DMS153 (cell line): ENCODE results near the gene ADI1.
"Not testable (repeated sequence)": the region's sequence is repeated elsewhere in the genome, so short reads cannot be mapped to it uniquely, and the experiment has no call there.

Experiments used
- DNase-seq: peaks from one replicate; lab custom pipeline; 2025; lab: John Stamatoyannopoulos, UW

Gene ADI1

DNA sequence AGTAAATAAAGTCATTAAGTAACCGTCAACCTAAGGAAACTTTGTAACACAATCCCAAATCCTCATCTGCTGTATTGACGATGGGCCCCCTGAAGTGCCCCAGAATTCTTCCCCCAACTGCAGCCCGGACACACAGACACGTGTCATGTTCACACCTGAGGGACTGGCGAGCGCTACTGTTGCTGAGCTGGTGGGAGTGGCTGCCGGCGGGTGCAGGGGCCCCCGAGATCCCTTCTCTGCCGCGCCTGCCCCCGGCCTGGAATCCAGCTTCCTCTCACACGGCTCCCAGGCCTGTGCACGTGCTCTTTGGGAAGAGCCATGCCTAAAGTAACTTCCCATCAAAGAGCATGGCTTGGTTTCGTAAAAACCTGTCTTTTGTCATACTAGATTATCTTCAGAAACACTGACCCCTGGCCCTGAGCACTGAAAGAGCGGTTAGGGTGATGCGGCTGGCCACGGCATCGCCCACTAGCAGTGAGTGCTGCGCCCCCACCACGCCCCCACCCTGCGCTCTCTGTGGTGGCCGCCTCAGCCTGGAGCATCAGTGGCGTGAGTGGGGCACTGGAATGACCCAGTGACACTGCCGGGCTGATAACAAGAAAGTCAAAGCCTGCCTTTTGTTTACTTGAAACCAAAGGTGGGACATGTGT is 56.0 kb downstream of the ADI1 start:
- DNase-seq: no peak

GRCh38 chr2:3462493-3463104 is 56.7 kb downstream of the ADI1 start:
- DNase-seq: no peak

DNA sequence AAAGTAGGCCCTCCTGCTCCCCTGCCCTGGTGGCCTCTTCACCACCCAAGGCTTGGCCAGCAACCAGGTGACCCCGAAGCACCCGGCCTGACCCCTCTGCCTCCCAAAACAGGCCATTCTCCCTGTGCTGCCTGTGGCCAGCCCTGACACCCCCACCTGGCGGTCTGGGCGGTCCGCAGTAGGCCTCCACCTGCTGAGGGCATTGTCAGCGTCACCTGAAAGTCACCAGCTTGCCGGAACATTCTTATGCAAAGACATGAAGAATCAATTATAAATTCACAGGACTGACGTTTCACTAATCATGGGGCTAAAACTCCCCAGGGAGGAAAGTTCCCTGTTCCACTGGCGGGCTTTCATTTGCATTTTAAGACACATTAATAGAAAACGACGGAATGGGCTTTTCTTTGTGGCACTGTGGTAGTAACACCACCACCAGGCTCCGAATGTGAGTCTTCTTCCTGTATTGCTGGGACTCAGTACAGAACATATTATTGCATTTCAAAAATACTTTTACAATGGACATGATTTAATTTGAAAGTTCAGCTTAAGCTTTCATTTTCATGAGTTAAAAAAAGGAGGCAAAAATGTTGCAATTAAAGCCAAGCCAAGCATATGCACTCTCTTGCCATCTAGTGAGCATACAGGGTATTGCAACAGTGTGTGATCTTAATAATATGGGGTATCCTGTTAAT is 57.4 kb downstream of the ADI1 start:
- DNase-seq: no peak

GRCh38 chr2:3460831-3461800 is 58.2 kb downstream of the ADI1 start:
- no peak for DNase-seq

DNA sequence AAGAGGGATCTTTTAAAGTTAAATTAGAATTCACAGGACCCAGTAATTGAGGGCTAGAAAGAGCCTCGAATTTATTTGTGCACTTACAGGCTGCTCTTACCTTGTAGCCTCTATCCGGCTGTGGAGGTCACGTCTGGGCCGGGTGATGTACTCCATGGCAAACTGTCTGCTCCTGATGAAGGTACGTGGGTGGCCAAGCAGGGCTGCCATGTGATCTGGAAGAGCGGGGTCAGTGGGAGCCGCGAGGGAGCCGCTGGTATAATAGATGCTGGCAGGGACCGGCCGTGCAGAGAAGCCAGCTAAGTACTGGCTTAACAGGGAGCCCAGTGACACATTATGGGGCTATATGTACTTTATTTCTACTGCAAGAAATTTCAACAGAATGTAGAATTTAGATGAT is 59.2 kb downstream of the ADI1 start:
- DNase-seq: no peak

DNA sequence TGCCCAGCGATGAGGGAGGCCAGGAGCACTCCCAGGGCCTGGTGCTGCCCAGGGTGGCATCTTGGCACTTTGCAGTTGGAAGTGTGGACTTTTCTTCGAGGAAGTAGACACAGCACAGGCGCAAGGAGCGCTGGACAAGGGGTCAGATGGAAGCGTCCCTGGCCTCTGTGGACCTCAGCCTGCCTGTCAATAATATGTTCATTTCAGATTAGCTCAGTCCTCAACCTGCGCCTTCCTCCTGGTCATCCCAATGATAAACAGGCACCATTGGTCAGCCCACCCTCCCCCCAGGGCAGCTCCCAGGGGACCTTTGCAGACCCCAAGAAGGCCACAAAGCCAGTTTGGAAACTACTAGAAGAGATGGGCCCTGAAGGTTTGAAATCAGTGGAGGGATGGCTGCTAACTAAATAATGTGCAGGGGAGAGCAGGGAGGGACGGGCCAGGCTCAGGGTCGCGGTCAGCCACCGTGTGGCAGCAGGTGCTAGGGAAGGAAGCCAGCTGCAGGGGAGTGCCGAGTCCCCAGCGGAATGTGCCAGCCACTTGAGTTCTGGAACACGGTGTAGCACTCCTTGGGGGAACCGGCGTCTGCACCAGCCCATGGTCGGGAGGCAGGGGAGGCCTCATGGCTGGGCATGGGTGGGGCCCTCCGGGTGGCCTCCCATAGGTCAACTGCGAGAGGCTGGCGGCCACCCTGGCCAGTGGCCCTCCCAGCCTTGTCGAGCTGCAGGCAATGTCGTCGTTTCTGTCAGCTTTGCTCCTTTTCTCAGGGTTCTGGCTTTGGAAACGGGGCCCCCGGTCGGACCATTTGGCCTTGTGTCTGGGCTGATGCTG is 59.9 kb downstream of the ADI1 start:
- DNase-seq: no peak

- DNase-seq: no peak
Measured at GRCh38 chr2:3458396-3459184, 60.7 kb downstream of the ADI1 start.

- no peak for DNase-seq
Measured at GRCh38 chr2:3457524-3458395, 61.6 kb downstream of the ADI1 start.

DNA sequence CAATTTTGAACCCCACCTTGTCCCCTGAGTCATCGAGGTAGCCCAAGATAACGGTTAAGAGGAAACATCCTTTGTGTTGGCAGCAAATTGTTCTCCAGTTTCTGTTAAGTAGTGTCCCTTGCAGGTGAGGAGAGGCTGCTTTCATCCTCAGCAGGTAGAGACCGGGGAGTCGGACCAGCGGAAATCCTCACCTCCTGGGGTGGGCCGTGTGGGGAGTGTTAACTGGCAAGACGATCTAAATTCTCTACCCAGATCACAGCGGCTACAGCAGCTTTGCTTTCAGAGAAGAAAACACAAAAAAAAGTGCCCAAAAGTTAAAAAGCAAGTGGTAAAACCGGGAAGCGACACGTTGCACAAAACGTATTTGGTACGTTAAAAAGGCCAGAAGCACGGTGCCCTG is 63.2 kb downstream of the ADI1 start:
- no peak for DNase-seq

DNA sequence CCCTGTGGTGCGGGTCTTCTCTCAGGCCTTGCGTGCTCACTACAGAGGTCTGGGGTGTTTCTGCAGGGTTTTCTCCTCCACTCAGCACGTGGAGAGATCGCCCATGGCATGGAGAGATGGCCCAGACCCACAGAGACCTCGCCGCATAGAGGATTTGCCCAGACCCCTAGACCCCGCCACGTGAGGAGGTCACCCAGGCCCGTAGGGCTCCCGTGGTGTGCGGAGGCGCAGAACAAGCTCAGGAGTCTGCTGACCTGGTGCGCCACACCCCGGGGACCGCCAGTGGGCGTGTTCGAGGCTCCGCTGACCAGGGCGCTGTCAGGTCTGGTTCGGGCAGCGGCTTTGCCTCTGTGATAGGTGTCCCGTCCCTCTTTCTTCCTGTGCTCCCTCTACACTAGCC is 64.5 kb downstream of the ADI1 start:
- no peak for DNase-seq

- not testable (repeated sequence) for DNase-seq
Measured at GRCh38 chr2:3454005-3454404, 65.3 kb downstream of the ADI1 start.

DNA sequence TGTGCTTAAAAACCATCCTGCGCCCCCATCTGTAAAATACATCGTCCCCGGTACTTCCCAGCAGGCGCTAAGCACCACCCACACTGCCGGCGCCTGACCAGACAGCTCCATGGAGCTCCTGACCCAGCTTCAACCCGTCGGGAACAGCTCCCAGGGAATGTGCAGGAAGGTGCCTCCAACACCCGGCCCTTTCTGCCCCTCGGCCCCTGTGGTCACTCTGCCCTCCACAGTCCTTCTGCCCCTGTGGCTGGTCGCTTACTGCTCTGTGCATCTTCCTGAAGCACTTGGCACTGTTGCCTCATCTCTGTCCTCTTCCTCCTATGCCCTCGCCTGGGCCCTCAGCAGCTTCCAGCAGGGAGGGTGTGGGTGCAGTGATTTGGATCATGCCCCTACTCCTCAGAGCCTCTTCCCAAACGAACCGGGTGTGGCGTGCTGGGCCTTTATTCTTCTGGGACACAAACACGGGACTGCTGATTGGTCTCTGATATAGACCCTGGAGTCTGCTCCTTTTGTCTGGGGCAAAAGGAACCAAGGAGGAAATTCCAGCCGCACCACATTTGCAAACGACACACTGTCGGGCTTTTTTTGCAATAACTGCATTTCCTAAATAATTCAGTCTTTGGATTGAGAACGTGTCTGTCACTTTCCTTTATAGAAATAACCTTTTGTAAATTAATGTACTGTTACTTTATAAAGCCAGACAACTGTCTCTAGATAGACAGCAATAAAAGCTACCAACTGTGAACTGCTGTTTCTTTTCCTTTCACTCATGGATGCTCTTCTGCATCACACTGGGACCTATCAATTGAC is 65.9 kb downstream of the ADI1 start:
- no peak for DNase-seq

DNA sequence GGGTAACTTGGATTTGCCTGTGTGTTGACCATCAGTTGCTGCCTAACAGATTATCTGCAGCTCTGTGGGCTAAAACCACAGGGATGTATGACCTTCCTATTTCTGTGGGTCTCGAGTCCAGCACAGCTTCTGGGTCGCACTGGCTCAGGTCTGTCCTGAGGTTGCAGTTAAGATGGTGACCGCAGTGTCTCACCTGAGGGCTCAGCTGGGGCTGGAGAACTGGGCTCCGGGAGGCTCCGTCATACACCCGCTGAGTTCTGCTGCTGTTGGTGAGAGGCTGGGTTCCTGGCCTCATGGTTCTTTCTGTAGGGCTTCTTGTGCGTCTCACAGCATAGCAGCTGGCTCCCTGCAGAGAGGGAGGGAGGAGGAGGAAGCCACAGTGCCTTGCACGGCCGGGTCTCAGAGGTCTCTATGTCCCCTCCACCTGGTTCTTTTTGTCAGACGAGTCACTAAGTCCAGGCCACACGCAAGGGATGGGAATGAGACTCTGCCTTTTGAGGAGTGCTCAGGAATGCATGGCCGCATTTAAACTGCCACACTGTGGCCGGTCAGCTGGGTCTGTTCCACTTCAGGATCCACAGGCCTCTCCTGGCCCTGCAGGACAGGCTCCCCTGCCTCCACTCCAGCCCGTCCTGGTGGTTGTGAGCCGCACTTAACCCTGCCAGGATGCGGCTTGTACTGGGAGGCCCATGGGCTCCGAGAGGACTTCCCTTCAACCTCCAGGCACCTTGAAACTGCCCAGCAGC is 67.2 kb downstream of the ADI1 start:
- no peak for DNase-seq

- DNase-seq: no peak
Measured at GRCh38 chr2:3451169-3451568, 68.2 kb downstream of the ADI1 start.

GRCh38 chr2:3450385-3451010 is 68.8 kb downstream of the ADI1 start:
- DNase-seq: no peak

GRCh38 chr2:3449936-3450335 is 69.4 kb downstream of the ADI1 start:
- no peak for DNase-seq

DNA sequence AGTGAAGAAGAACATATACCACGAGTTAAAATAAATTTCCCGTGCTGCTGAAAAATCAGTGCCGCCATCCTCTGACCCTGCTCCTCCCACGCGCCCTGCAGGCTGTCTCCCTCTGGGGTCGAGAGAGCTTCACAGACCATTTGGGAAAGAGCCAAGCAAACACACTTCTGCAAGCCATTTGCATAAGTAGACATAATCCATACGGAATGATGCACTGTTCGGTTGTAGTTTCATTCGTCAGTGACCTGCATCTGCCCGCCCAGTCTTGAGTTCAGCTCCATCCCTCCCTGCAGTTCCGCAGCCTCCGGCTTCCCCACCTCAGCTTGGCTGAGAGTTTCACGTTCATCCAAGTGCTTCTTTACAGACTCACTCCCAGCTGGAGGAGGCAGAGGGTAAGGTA is 70.2 kb downstream of the ADI1 start:
- no peak for DNase-seq
